ENCODE measurements around the gene PARVG. TPM values are rescaled to one million over a fixed set of nuclear protein-coding genes. Genes with fewer than 3 reads are reported as not detected.
A peak's percentile ranks its signal among the peaks of the same experiment; 100 is the strongest.

PARVG gene
- polyA plus RNA-seq (2011; rRNA removed) (not detected in 2 replicates), polyA plus RNA-seq (2017; fragmentation: RNase III; extraction: RNeasy Plus Mini Kit Qiagen cat#74134 plus additional on column Dnase treatment) (0.04 TPM in 1 of 3 replicates, not detected in the others), polyA minus RNA-seq (2011; rRNA and poly(A)+ RNA removed) (not detected in 2 replicates)
- not detected in 2 replicates for polyA plus RNA-seq (2012; cell fraction: cytosol; rRNA removed)
- polyA plus RNA-seq (2012; cell fraction: nucleus; rRNA removed): 0.04 TPM in 1 of 2 replicates, not detected in the other

GRCh38 chr22:44180706-44181032 lies at the start of gene PARVG:
Gene PARVG, plus strand, starts transcription at chr22:44180925. Its CDS starts 2,405 bp downstream, at chr22:44183330.
- DNase-seq (ENCODE audit: low read depth in 1 of 2, low spot score in 1 of 2): no peak

GRCh38 chr22:44131412-44131811 lies 49.3 kb upstream of the PARVG start:
- DNase-seq (ENCODE audit: low read depth in 1 of 2, low spot score in 1 of 2) (no peak), ATAC-seq (no peak), FAIRE-seq (no peak)
- CTCF ChIA-PET: interaction anchor here (1.3 kb wide), 1 partner anchor 493 kb away, joined by 3 read pairs; no protein-coding TSS in a partner anchor
- no peaks in the 10 kb centered on the region for H3K4me1 ChIP-seq
- no peak overlapping the region for H3K27ac ChIP-seq
- no peak for TF ChIP-seq ELK1 (IDR thresholded peaks at IDR 0.05; ENCODE audit: low read depth, low read length)
- TF ChIP-seq RCOR1 (IDR thresholded peaks at IDR 0.05; ENCODE audit: low read depth, low read length): no peak
- TF ChIP-seq CBX8 (IDR thresholded peaks at IDR 0.05): no peak
- TF ChIP-seq HDAC2 (IDR thresholded peaks at IDR 0.05): no peak
- TF ChIP-seq RFX5 (IDR thresholded peaks at IDR 0.05): no peak
- no peak for TF ChIP-seq ZC3H11A (IDR thresholded peaks at IDR 0.05)
- no peak for TF ChIP-seq PHF8 (IDR thresholded peaks at IDR 0.05; ENCODE audit: borderline replicate concordance, low read depth)
- H3K4me3 ChIP-seq: no peak overlapping the region
- H3K4me2 ChIP-seq: no peak overlapping the region
- H3K9me3 ChIP-seq: no peaks in the 10 kb centered on the region
- POLR2A ChIA-PET: no interaction called here
- WGBS (ENCODE audit: missing lambda C conversion rate): 96% methylated on average over 12 of the region's 12 CpGs

More at GRCh38 chr22:44180706-44181032, at the start of gene PARVG:
- peak; percentile 96 for TF ChIP-seq RFX5 (IDR thresholded peaks at IDR 0.05)
- TF ChIP-seq CBX2 (IDR thresholded peaks at IDR 0.05; ENCODE audit: borderline replicate concordance, low read depth): no peak
- no peak for TF ChIP-seq REST (IDR thresholded peaks at IDR 0.05)
- FAIRE-seq (no peak), ATAC-seq (peak in 1 of 2 experiments; percentile 32; a peak in 2 of 6 replicates)
- WGBS (ENCODE audit: missing lambda C conversion rate): 32% methylated on average over 5 of the region's 5 CpGs
- CTCF ChIA-PET: interaction anchor here (0.6 to 1.3 kb wide), 2 partner anchors 443 to 473 kb away, joined by 3 to 4 read pairs; no protein-coding TSS in a partner anchor
- H3K4me3 ChIP-seq: no peak within 1 kb of the TSS
- POLR2A ChIA-PET: no interaction called here
- H3K4me1 ChIP-seq: no peaks in the 10 kb centered on the region
- no peaks in the 10 kb centered on the region for H3K9me3 ChIP-seq
- H3K4me2 ChIP-seq: no peak within 1 kb of the TSS
- no peak within 1 kb of the TSS for H3K27ac ChIP-seq

GRCh38 chr22:44131989-44132685 lies 48.6 kb upstream of the PARVG start:
- no peak for ATAC-seq
- CTCF ChIA-PET: interaction anchor here (1.2 to 1.3 kb wide), 2 partner anchors 43 to 492 kb away, joined by 3 read pairs; no protein-coding TSS in a partner anchor
- no peaks in the 10 kb centered on the region for H3K4me1 ChIP-seq

More at GRCh38 chr22:44131989-44132685, 48.6 kb upstream of the PARVG start:
- POLR2A ChIA-PET: no interaction called here
- no peak overlapping the region for H3K27ac ChIP-seq
- no peak for DNase-seq (ENCODE audit: low read depth in 1 of 2, low spot score in 1 of 2)
- TF ChIP-seq EHMT2 (IDR thresholded peaks at IDR 0.05; ENCODE audit: low read depth) (no peak), NR3C1 (IDR thresholded peaks at IDR 0.05) (no peak), ESRRA (IDR thresholded peaks at IDR 0.05; ENCODE audit: borderline replicate concordance, low read length) (no peak), EP300 (IDR thresholded peaks at IDR 0.05) (no peak), CTCF (IDR thresholded peaks at IDR 0.05) (no peak), CHD4 (IDR thresholded peaks at IDR 0.05; ENCODE audit: borderline replicate concordance) (no peak), NPAS2 (CRISPR knock-in tag; IDR thresholded peaks at IDR 0.05; ENCODE audit: borderline replicate concordance) (no peak), ZSCAN20 (CRISPR knock-in tag; IDR thresholded peaks at IDR 0.05) (no peak), ZC3H11A (IDR thresholded peaks at IDR 0.05) (no peak), NFE2L2 (conservative IDR thresholded peaks at IDR 0.05; ENCODE audit: low read length) (no peak)
- no peak overlapping the region for H3K4me3 ChIP-seq
- FAIRE-seq: no peak
- H3K4me2 ChIP-seq: no peak overlapping the region
- 95% methylated on average over 11 of the region's 13 CpGs for WGBS (ENCODE audit: missing lambda C conversion rate)
- H3K9me3 ChIP-seq: peaks cover 3% of the 10 kb centered on the region; the same call in 1 of the 3 replicates

All from A549 (cell line).